Gastroesophageal sphincter (tissue), 3 donors: ENCODE results near the gene CD209.

Experiments used
- CTCF ChIP-seq, 4 experiments: fragments of 200-600 bp in 2 of 4; fragments of 450-650 bp in 2 of 4; sonication (generic) in 1 of 4; IDR thresholded peaks; one replicate each; pipeline ENCODE4 v1.5.1; 2017 to 2019; ENCODE audit warnings: antibody characterized with exemption in 4 of 4, mild to moderate bottlenecking in 2 of 4, moderate library complexity in 2 of 4
- EP300 ChIP-seq: sonication (generic); formaldehyde crosslinking; IDR thresholded peaks from one replicate; pipeline ENCODE4 v1.6.1; 2017; ENCODE audit warnings: antibody characterized with exemption, mild to moderate bottlenecking
- POLR2AphosphoS5 ChIP-seq: sonication (generic); formaldehyde crosslinking; IDR thresholded peaks from one replicate; pipeline ENCODE4 v1.6.1; 2017; ENCODE audit warnings: antibody characterized with exemption

GRCh38 chr19:7737215-7737614 lies 10.1 kb downstream of the CD209 start:
- no peak for TF ChIP-seq POLR2AphosphoS5
- no peak for TF ChIP-seq CTCF (IDR thresholded peaks at IDR 0.05)
- no peak for TF ChIP-seq EP300
